A673 (cell line): ENCODE results near the gene P2RY4. TPM values are rescaled to one million over a fixed set of nuclear protein-coding genes. Genes with fewer than 3 reads are reported as not detected.
"Not testable (repeated sequence)": the region's sequence is repeated elsewhere in the genome, so short reads cannot be mapped to it uniquely, and the experiment has no call there.

Experiments
- BruUV-seq: library from RNA; stranded (reverse); fragments of 400-500 nt; replicated peaks from 2 replicates; lab custom pipeline; 2021; lab: Mats Ljungman, UMichigan
- CTCF ChIA-PET: fragments of 300-600 bp; sonication (Branson Sonifier 250); formaldehyde crosslinking; loops from one replicate; lab custom pipeline; 2022; ENCODE audit warnings: antibody characterized with exemption; lab: Charles Lee
- POLR2A ChIA-PET: fragments of 300-600 bp; sonication (Branson Sonifier 250); formaldehyde crosslinking; loops from one replicate; lab custom pipeline; 2022; ENCODE audit warnings: antibody characterized with exemption; ENCODE audit not compliant: low non-redundant PET; lab: Charles Lee
- DNase-seq: peaks from one replicate; pipeline ENCODE4 v3.0.0-alpha.2; 2015; ENCODE audit warnings: low spot score
- H3K27ac ChIP-seq: fragments of 200-600 bp; sonication (generic); 2 replicates; pipeline ENCODE4 v1.5.1; 2016; ENCODE audit warnings: mixed run types, low read depth, mild to moderate bottlenecking, mixed read lengths, antibody characterized with exemption, low read length; ENCODE audit not compliant: poor library complexity, severe bottlenecking
- H3K27me3 ChIP-seq: fragments of 200-600 bp; sonication (generic); replicated peaks from 2 replicates; pipeline ENCODE4 v1.6.1; 2017; ENCODE audit warnings: mixed run types, low read depth, mild to moderate bottlenecking, mixed read lengths, antibody characterized with exemption, low read length; ENCODE audit not compliant: insufficient read depth, poor library complexity
- H3K36me3 ChIP-seq: fragments of 200-600 bp; sonication (generic); 2 replicates; pipeline ENCODE4 v1.6.1; 2016; ENCODE audit warnings: mixed run types, mild to moderate bottlenecking, mixed read lengths, antibody characterized with exemption, low read length; ENCODE audit not compliant: insufficient read depth, poor library complexity, severe bottlenecking
- H3K4me1 ChIP-seq: fragments of 200-600 bp; sonication (generic); 2 replicates; pipeline ENCODE4 v1.6.1; 2017; ENCODE audit warnings: mixed run types, mild to moderate bottlenecking, mixed read lengths, antibody characterized with exemption, low read length; ENCODE audit not compliant: insufficient read depth, poor library complexity, severe bottlenecking
- H3K4me3 ChIP-seq: fragments of 200-600 bp; sonication (generic); 2 replicates; pipeline ENCODE4 v1.5.1; 2016; ENCODE audit warnings: low read depth, mixed run types, mild to moderate bottlenecking, mixed read lengths, low read length; ENCODE audit not compliant: poor library complexity, severe bottlenecking
- H3K9me3 ChIP-seq: fragments of 200-600 bp; sonication (generic); 2 replicates; pipeline ENCODE4 v1.6.1; 2016; ENCODE audit warnings: mixed run types, low read depth, mild to moderate bottlenecking, mixed read lengths, antibody characterized with exemption, low read length; ENCODE audit not compliant: poor library complexity, severe bottlenecking
- EZH2 ChIP-seq: fragments of 200-600 bp; sonication (generic); IDR thresholded peaks from 2 replicates; pipeline ENCODE4 v1.6.1; 2017; ENCODE audit warnings: borderline replicate concordance, low read depth, mild to moderate bottlenecking, mixed read lengths, antibody characterized with exemption, low read length; ENCODE audit not compliant: poor library complexity, severe bottlenecking
- intact Hi-C: fragments of 100-400 bp; cut with micrococcal nuclease; formaldehyde crosslinking; loops from one replicate; pipeline ENCODE4 v1.10.0; 2022; ENCODE audit not compliant: unreplicated experiment
- total RNA-seq: library from RNA; stranded (reverse); gene quantifications from 2 replicates; pipeline ENCODE4 v1.2.3, GENCODE V29; 2021
- TF ChIP-seq, protein P1 (sequence below): fragments of 300-800, 200-600 bp; sonication (generic); conservative IDR thresholded peaks from 2 replicates; pipeline ENCODE4 v1.5.1; 2017; ENCODE audit warnings: low read depth, mild to moderate bottlenecking, antibody characterized with exemption, low read length, moderate library complexity, mixed read lengths

Gene P2RY4
- total RNA-seq, 1 experiment from 2014 or later: not detected

DNA sequence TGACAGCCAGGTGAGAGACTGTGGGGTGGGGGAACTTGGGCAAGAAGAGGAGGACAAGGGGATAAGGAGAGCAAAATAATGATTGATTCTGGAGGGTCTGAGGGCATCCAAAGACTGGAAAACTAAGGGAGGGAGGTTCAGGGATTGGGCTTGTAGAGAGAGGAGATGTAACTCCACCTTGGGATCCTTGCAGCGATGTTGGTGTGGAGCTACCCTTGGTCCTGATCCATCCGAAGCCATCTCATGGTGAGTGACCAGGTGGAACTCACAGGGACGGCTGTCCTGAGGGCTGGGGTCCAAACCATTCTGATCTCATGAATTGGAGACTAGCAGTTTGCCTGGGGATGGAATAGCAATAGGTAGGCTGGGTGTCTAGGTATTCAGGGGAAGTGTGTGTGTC lies 20.6 kb upstream of the P2RY4 start:
- no peak for DNase-seq
- ChIA-PET CTCF (no interaction called here), POLR2A (no interaction called here)
- Histone ChIP-seq H3K27me3 (no peaks in the 10 kb centered on the region), H3K4me3 (no peak overlapping the region), H3K27ac (no peak overlapping the region), H3K9me3 (no peaks in the 10 kb centered on the region), H3K4me1 (no peaks in the 10 kb centered on the region), H3K36me3 (no peaks in the 10 kb centered on the region)
- no TSS peak for BruUV-seq
- TF ChIP-seq EZH2: no peak
- TF ChIP-seq, protein P1, sequence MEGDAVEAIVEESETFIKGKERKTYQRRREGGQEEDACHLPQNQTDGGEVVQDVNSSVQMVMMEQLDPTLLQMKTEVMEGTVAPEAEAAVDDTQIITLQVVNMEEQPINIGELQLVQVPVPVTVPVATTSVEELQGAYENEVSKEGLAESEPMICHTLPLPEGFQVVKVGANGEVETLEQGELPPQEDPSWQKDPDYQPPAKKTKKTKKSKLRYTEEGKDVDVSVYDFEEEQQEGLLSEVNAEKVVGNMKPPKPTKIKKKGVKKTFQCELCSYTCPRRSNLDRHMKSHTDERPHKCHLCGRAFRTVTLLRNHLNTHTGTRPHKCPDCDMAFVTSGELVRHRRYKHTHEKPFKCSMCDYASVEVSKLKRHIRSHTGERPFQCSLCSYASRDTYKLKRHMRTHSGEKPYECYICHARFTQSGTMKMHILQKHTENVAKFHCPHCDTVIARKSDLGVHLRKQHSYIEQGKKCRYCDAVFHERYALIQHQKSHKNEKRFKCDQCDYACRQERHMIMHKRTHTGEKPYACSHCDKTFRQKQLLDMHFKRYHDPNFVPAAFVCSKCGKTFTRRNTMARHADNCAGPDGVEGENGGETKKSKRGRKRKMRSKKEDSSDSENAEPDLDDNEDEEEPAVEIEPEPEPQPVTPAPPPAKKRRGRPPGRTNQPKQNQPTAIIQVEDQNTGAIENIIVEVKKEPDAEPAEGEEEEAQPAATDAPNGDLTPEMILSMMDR: no peak
- intact Hi-C loops: no loop called here

DNA sequence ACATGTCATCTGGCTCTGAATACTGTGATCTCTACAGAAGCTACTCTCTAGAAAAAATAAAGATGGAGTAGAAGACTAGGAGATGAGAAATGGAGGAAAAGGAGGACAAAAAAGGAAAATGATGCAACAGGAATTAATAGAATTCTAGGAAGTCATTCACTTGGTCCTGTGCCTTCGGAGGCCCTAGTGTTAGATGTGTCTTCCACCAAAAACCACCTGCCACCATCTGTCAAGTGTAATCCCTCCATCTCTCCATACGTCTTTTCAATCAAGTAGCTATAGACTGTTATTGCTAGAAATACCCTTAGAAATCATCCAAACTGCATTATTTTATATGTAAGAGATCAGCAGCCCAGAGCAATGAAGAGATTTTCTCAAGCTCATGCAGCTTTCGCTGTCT lies 19.1 kb upstream of the P2RY4 start:
- intact Hi-C loops: no loop called here
- no TSS peak for BruUV-seq
- CTCF ChIA-PET: no interaction called here

DNA sequence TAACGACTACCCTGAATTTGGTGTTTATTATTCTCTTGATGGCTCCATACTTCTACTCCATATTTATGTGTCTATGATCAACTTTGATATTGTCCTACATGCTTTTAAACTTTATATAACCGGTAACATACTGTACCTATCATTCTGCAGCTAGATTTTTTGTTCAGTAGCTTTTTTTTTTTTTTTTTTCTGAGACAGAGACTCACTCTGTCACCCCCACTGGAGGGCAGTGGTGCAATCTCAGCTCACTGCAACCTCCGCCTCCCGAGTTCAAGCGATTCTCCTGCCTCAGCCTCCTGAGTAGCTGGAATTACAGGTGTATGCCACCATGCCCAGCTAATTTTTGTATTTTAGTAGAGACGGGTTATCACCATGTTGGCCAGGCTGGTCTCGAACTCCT lies 14.0 kb upstream of the P2RY4 start:
- intact Hi-C loops: not testable (repeated sequence)

More for the DNA sequence above, 19.1 kb upstream of the P2RY4 start:
- Histone ChIP-seq H3K27me3 (no peaks in the 10 kb centered on the region), H3K9me3 (no peaks in the 10 kb centered on the region), H3K4me3 (no peak overlapping the region), H3K36me3 (no peaks in the 10 kb centered on the region), H3K27ac (no peak overlapping the region), H3K4me1 (no peaks in the 10 kb centered on the region)
- TF ChIP-seq EZH2: no peak
- TF ChIP-seq, protein P1: no peak
- POLR2A ChIA-PET: no interaction called here
- DNase-seq: no peak

DNA sequence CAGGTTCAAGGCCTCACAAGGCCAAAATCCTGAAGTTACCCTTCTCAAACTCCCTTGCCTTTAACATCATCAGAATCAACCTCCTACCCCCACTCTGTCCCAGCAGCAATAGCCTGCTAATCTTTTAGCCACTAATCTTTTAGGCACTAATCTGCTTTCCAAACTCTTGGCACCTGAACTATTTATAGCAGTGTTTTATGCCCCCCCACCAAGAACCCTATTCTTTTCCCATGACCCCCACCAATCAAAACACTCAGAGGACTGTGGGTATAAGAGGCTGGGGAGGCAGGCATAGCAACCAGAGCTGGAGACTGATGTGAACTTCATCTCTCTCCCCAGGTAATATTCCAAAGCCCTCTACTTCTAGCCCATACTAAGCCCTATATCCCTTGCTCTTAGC lies 8.0 kb upstream of the P2RY4 start, which contains the start of gene ARR3:
Gene ARR3 (plus strand): TSS at position 301 of the 400 bp plus-strand sequence. CDS start 1,052 bp downstream, outside the sequence.
- POLR2A ChIA-PET: no interaction called here
- Histone ChIP-seq H3K4me3 (no peak within 1 kb of the TSS), H3K27me3 (peaks cover 4% of the 10 kb centered on the region), H3K36me3 (no peaks in the 10 kb centered on the region), H3K27ac (no peak within 1 kb of the TSS), H3K9me3 (no peaks in the 10 kb centered on the region), H3K4me1 (no peaks in the 10 kb centered on the region)
- CTCF ChIA-PET: no interaction called here
- no TSS peak for BruUV-seq
- DNase-seq: no peak
- TF ChIP-seq EZH2: no peak
- TF ChIP-seq, protein P1: no peak
- intact Hi-C loops: no loop called here

More for the DNA sequence above, 14.0 kb upstream of the P2RY4 start:
- H3K4me3 ChIP-seq, BruUV-seq, H3K4me1 ChIP-seq, POLR2A ChIA-PET, H3K36me3 ChIP-seq, DNase-seq, H3K27ac ChIP-seq, H3K9me3 ChIP-seq, H3K27me3 ChIP-seq: not testable (repeated sequence)
- CTCF ChIA-PET: interaction anchor here (0.6 kb wide), 1 partner anchor 9 kb away, joined by 4 read pairs; no protein-coding TSS in a partner anchor
